Pancreas (tissue), 10 donors: ENCODE measurements around the gene ATP13A3. TPM values are rescaled to one million over a fixed set of nuclear protein-coding genes. Genes with fewer than 3 reads are reported as not detected.

Experiments
- ATAC-seq, 4 donors: fragments of 200-7000 bp; cut with Tn5 transposase; one replicate each; pipeline versions ENCODE4 v1.8.0 to v1.9.1; 2020; ENCODE audit warnings: mild to moderate bottlenecking in 4 of 4, moderate library complexity in 4 of 4
- DNase-seq, 6 donors: peaks; one replicate each; pipeline ENCODE4 v3.0.0-alpha.2; 2020
- FAIRE-seq: peaks from 2 replicates; lab custom pipeline; 2012; peaks lifted over from hg19 to GRCh38; lab: Jason Lieb, UNC
- H3K27ac ChIP-seq, 4 donors: fragments of 200-600 bp; sonication (generic); 1 replicate in 3 of 4; 2 replicates in 1 of 4; pipeline versions ENCODE4 v1.5.0 to v1.8.0; 2020
- H3K27me3 ChIP-seq, 4 donors: fragments of 200-600 bp; one replicate each; pipeline ENCODE4 v1.8.0; 2021
- H3K36me3 ChIP-seq, 3 donors: fragments of 200-600 bp; sonication (generic) in 1 of 3; one replicate each; pipeline versions ENCODE4 v1.5.0 to v1.8.0; 2020 to 2021
- H3K4me1 ChIP-seq, 3 donors: fragments of 200-600 bp; one replicate each; pipeline ENCODE4 v1.8.0; 2021
- H3K4me3 ChIP-seq, 4 donors: fragments of 200-600 bp; sonication (generic) in 2 of 4; one replicate each; pipeline versions ENCODE4 v1.5.0 to v1.8.0; 2020 to 2021
- H3K9me3 ChIP-seq, 4 donors: fragments of 200-600 bp; one replicate each; pipeline ENCODE4 v1.8.0; 2021
- CTCF ChIP-seq, 4 donors: fragments of 200-600 bp; sonication (generic) in 3 of 4; IDR thresholded peaks; one replicate each; pipeline versions ENCODE4 v1.5.0 to v1.8.0; 2021; ENCODE audit warnings: antibody characterized with exemption in 4 of 4
- WGBS, 2 donors: extraction: QIAGEN DNeasy Blood & Tissue Kit; methylation state at CpG; one replicate each; pipeline ENCODE4 v1.1.7; 2013; 5-methylcytosine and 5-hydroxymethylcytosine counted together
- intact Hi-C, 3 donors: fragments of 100-400 bp; cut with DNase I; formaldehyde crosslinking; loops; one replicate each; pipeline versions ENCODE4 v1.11.1 to v1.14.2; 2022
- polyA plus RNA-seq, 2 donors: library from polyadenylated mRNA; stranded (reverse); fragments of 200-250 nt; gene quantifications; one replicate each; pipeline ENCODE4 v1.2.3, GENCODE V29; 2013
- total RNA-seq, 6 donors: library from RNA; stranded (reverse); fragmentation: NEBNext Ultra II Directional in 4 of 6; extraction: Animal tissue kit (Norgen Biotek cat#: 25700) in 4 of 6; gene quantifications; one replicate each; pipeline versions ENCODE4 v1.2.1 to v1.2.4, GENCODE V29; 2021 to 2023
- donor health status: healthy with polysubstance abuse.
- donor health status: DM: no; HTN: no; CAD: no; lungs with moderate emphysema.
- donor health status: DM: no; HTN: no; CAD: no.
- donor health status: control.
- donor health status: control.
- donor health status: Bipolar disorder and iron deficiency.
- donor health status: DM: yes; HTN: yes; CAD: no.
- donor health status: DM: no; HTN: no; CAD: no.
- donor health status: DM: no; HTN: no; CAD: no.
- donor health status: DM: yes; HTN: yes; CAD: no.

ATP13A3 gene
- total and polyA plus RNA-seq, 8 donors, result 9.3 to 66.6 (median 24.7) TPM

GRCh38 chr3:194507571-194507970, 20.8 kb upstream of the ATP13A3 start:
- H3K4me3 ChIP-seq, result no peak overlapping the region
- TF ChIP-seq CTCF (IDR thresholded peaks at IDR 0.05), result no peak
- H3K4me1 ChIP-seq, result no peaks in the 10 kb centered on the region
- intact Hi-C loops, result no loop called here
- ATAC-seq (no peak), FAIRE-seq (no peak), DNase-seq (no peak)
- WGBS, 2 donors, result 81 to 84% methylated on average over 12 of the region's 12 CpGs
- H3K27ac ChIP-seq, result no peak overlapping the region
- H3K9me3 ChIP-seq, result no peaks in the 10 kb centered on the region
- H3K36me3 ChIP-seq, result no peaks in the 10 kb centered on the region
- H3K27me3 ChIP-seq, result no peaks in the 10 kb centered on the region

- H3K36me3 ChIP-seq, result no peaks in the 10 kb centered on the region
- no peaks in the 10 kb centered on the region for H3K27me3 ChIP-seq
- H3K4me3 ChIP-seq, result no peak overlapping the region
- no peak for FAIRE-seq
- intact Hi-C loops, result no loop called here
- no peak for TF ChIP-seq CTCF (IDR thresholded peaks at IDR 0.05)
- WGBS, 2 donors, result 69 to 78% methylated on average over 5 of the region's 5 CpGs
- DNase-seq, result no peak
- no peak for ATAC-seq
- no peaks in the 10 kb centered on the region for H3K9me3 ChIP-seq
- H3K4me1 ChIP-seq, result no peaks in the 10 kb centered on the region
- no peak overlapping the region for H3K27ac ChIP-seq
These were observed 19.1 kb upstream of the ATP13A3 start for GRCh38 chr3:194505791-194506415.

GRCh38 chr3:194504861-194505260, 18.1 kb upstream of the ATP13A3 start:
- Histone ChIP-seq H3K36me3 (no peaks in the 10 kb centered on the region), H3K9me3 (no peaks in the 10 kb centered on the region), H3K4me1 (no peaks in the 10 kb centered on the region), H3K4me3 (no peak overlapping the region), H3K27ac (no peak overlapping the region), H3K27me3 (no peaks in the 10 kb centered on the region)
- intact Hi-C loops, result no loop called here
- DNase-seq, result no peak
- FAIRE-seq, result no peak
- WGBS, 2 donors, result 89 to 92% methylated on average over 7 of the region's 7 CpGs
- no peak for ATAC-seq
- no peak for TF ChIP-seq CTCF (IDR thresholded peaks at IDR 0.05)

GRCh38 chr3:194504146-194504545, 17.3 kb upstream of the ATP13A3 start:
- intact Hi-C loops, result no loop called here
- ATAC-seq, result no peak
- Histone ChIP-seq H3K4me1 (no peaks in the 10 kb centered on the region), H3K4me3 (no peak overlapping the region), H3K27ac (no peak overlapping the region), H3K9me3 (no peaks in the 10 kb centered on the region), H3K27me3 (no peaks in the 10 kb centered on the region), H3K36me3 (no peaks in the 10 kb centered on the region)
- no peak for FAIRE-seq
- DNase-seq, result no peak
- TF ChIP-seq CTCF (IDR thresholded peaks at IDR 0.05), result no peak
- 90% methylated on average over 2 of the region's 2 CpGs for WGBS, 2 donors

- no peak overlapping the region for H3K4me3 ChIP-seq
- intact Hi-C loops, result no loop called here
- no peak overlapping the region for H3K27ac ChIP-seq
- FAIRE-seq (no peak), ATAC-seq (no peak), DNase-seq (no peak)
- H3K27me3 ChIP-seq, result no peaks in the 10 kb centered on the region
- H3K36me3 ChIP-seq, result no peaks in the 10 kb centered on the region
- H3K9me3 ChIP-seq, result no peaks in the 10 kb centered on the region
- 92 to 93% methylated on average over 2 of the region's 2 CpGs for WGBS, 2 donors
- no peaks in the 10 kb centered on the region for H3K4me1 ChIP-seq
- TF ChIP-seq CTCF (IDR thresholded peaks at IDR 0.05), result no peak
These were observed 16.3 kb upstream of the ATP13A3 start for GRCh38 chr3:194503081-194503531.
